CD4-positive, alpha-beta memory T cell (primary cell): Measurements from ENCODE around the gene SHISA9. TPM values are rescaled to one million over a fixed set of nuclear protein-coding genes. Genes with fewer than 3 reads are reported as not detected.

Experiments used
- CTCF ChIA-PET: fragments of 350-600 bp; sonication (Branson Sonifier 250); formaldehyde crosslinking; loops from one replicate; lab custom pipeline; 2021; ENCODE audit warnings: inconsistent platforms; ENCODE audit not compliant: partially characterized antibody; lab: Charles Lee
- POLR2A ChIA-PET: fragments of 350-600 bp; sonication (Branson Sonifier 250); formaldehyde crosslinking; loops from one replicate; lab custom pipeline; 2021; ENCODE audit not compliant: partially characterized antibody; lab: Charles Lee
- DNase-seq, 5 donors: peaks; one replicate each; pipeline versions ENCODE4 v3.0.0 to v3.0.0-alpha.2; 2020 to 2022; ENCODE audit warnings: mixed read lengths in 1 of 5
- H3K27ac ChIP-seq: one replicate; pipeline ENCODE4 v1.7.0; 2013; ENCODE audit warnings: low read depth, low read length
- H3K27me3 ChIP-seq: 2 replicates; pipeline ENCODE4 v1.7.0; 2013; ENCODE audit warnings: mild to moderate bottlenecking, low read length, moderate library complexity; ENCODE audit not compliant: insufficient read depth
- H3K36me3 ChIP-seq: 2 replicates; pipeline ENCODE4 v1.7.0; 2013; ENCODE audit warnings: mild to moderate bottlenecking, low read length, moderate library complexity; ENCODE audit not compliant: insufficient read depth
- H3K4me1 ChIP-seq: 2 replicates; pipeline ENCODE4 v1.7.0; 2013; ENCODE audit warnings: mild to moderate bottlenecking, low read length, moderate library complexity; ENCODE audit not compliant: insufficient read depth
- H3K4me3 ChIP-seq, 2 donors: one replicate each; pipeline ENCODE4 v1.7.0; 2013; ENCODE audit warnings: low read length in 2 of 2, mild to moderate bottlenecking in 1 of 2
- H3K9me3 ChIP-seq, 2 donors: one replicate each; pipeline ENCODE4 v1.7.0; 2013; ENCODE audit warnings: low read length in 2 of 2, control low read depth in 1 of 2; ENCODE audit not compliant: control insufficient read depth in 1 of 2
- H3K27ac Mint-ChIP-seq, 7 donors: one replicate each; pipeline ENCODE4 v1.8.0; 2020 to 2021; ENCODE audit warnings: mixed read lengths in 7 of 7, mild to moderate bottlenecking in 6 of 7, inconsistent platforms in 3 of 7, moderate library complexity in 3 of 7
- H3K27me3 Mint-ChIP-seq, 2 donors: one replicate each; pipeline ENCODE4 v1.8.0; 2020 to 2021; ENCODE audit warnings: mixed read lengths in 2 of 2
- H3K36me3 Mint-ChIP-seq, 2 donors: one replicate each; pipeline ENCODE4 v1.8.0; 2020 to 2021; ENCODE audit warnings: mixed read lengths in 2 of 2, inconsistent platforms in 1 of 2, mild to moderate bottlenecking in 1 of 2
- H3K4me1 Mint-ChIP-seq, 4 donors: one replicate each; pipeline ENCODE4 v1.8.0; 2020 to 2021; ENCODE audit warnings: mixed read lengths in 4 of 4, mild to moderate bottlenecking in 1 of 4
- H3K4me3 Mint-ChIP-seq, 8 donors: one replicate each; pipeline ENCODE4 v1.8.0; 2020 to 2021; ENCODE audit warnings: mixed read lengths in 8 of 8, mild to moderate bottlenecking in 7 of 8, moderate library complexity in 6 of 8, inconsistent platforms in 3 of 8
- H3K9me3 Mint-ChIP-seq, 8 donors: one replicate each; pipeline ENCODE4 v1.8.0; 2020 to 2021; ENCODE audit warnings: mixed read lengths in 8 of 8, mild to moderate bottlenecking in 5 of 8, inconsistent platforms in 3 of 8, moderate library complexity in 1 of 8
- intact Hi-C: fragments of 100-400 bp; cut with micrococcal nuclease; formaldehyde crosslinking; loops from one replicate; pipeline ENCODE4 v1.15.1; 2023
- polyA plus RNA-seq, 2 donors: library from polyadenylated mRNA; unstranded; fragments of 300-500 nt; fragmentation: Illumina TruSeq; gene quantifications; one replicate each; pipeline ENCODE4 v1.2.3, GENCODE V29; 2021
- total RNA-seq, 2 experiments: library from RNA; stranded (reverse); gene quantifications; one replicate each; pipeline ENCODE4 v1.2.3, GENCODE V29; 2021

The SHISA9 gene
- total and polyA plus RNA-seq, 4 experiments from 2014 or later, result not detected

GRCh38 chr16:13238182-13238581 lies 336.8 kb downstream of the SHISA9 start:
- intact Hi-C loops, result no loop called here
- Mint-ChIP-seq H3K27ac (no peak overlapping the region), H3K4me3 (no peak overlapping the region)

GRCh38 chr16:13242201-13242600 lies 340.8 kb downstream of the SHISA9 start:
- no peaks in the 10 kb centered on the region for H3K27me3 Mint-ChIP-seq
- no peak for DNase-seq
- H3K27ac ChIP-seq, result no peak overlapping the region
- H3K9me3 Mint-ChIP-seq, result peaks cover 0 to 4% (median under 1%) of the 10 kb centered on the region in 8 donors
- H3K9me3 ChIP-seq, result no peaks in the 10 kb centered on the region
- H3K36me3 ChIP-seq, result no peaks in the 10 kb centered on the region
- no peaks in the 10 kb centered on the region for H3K4me1 Mint-ChIP-seq
- CTCF ChIA-PET, result no interaction called here
- H3K27me3 ChIP-seq, result no peaks in the 10 kb centered on the region
- intact Hi-C loops, result no loop called here
- POLR2A ChIA-PET, result no interaction called here
- H3K4me3 Mint-ChIP-seq, result no peak overlapping the region
- H3K4me3 ChIP-seq, result no peak overlapping the region
- no peaks in the 10 kb centered on the region for H3K4me1 ChIP-seq
- H3K36me3 Mint-ChIP-seq, result no peaks in the 10 kb centered on the region
- H3K27ac Mint-ChIP-seq, result no peak overlapping the region

More at GRCh38 chr16:13238182-13238581, 336.8 kb downstream of the SHISA9 start:
- Histone ChIP-seq H3K27me3 (no peaks in the 10 kb centered on the region), H3K4me1 (no peaks in the 10 kb centered on the region), H3K27ac (no peak overlapping the region), H3K36me3 (no peaks in the 10 kb centered on the region), H3K4me3 (no peak overlapping the region), H3K9me3 (no peaks in the 10 kb centered on the region)
- ChIA-PET POLR2A (no interaction called here), CTCF (no interaction called here)
- Mint-ChIP-seq H3K9me3 (peaks cover 0 to 10% (median 3%) of the 10 kb centered on the region in 8 donors), H3K36me3 (no peaks in the 10 kb centered on the region), H3K4me1 (no peaks in the 10 kb centered on the region), H3K27me3 (no peaks in the 10 kb centered on the region)
- DNase-seq, result no peak

GRCh38 chr16:13244770-13245169 lies 343.4 kb downstream of the SHISA9 start:
- H3K27me3 ChIP-seq, result no peaks in the 10 kb centered on the region
- ChIA-PET POLR2A (no interaction called here), CTCF (no interaction called here)
- no peaks in the 10 kb centered on the region for H3K4me1 Mint-ChIP-seq
- H3K9me3 Mint-ChIP-seq, result peaks cover 0 to 7% (median under 1%) of the 10 kb centered on the region in 8 donors
- H3K4me1 ChIP-seq, result no peaks in the 10 kb centered on the region
- no peaks in the 10 kb centered on the region for H3K36me3 Mint-ChIP-seq
- H3K4me3 Mint-ChIP-seq, result no peak overlapping the region
- H3K27ac Mint-ChIP-seq, result no peak overlapping the region
- intact Hi-C loops, result no loop called here
- H3K27me3 Mint-ChIP-seq, result no peaks in the 10 kb centered on the region
- H3K27ac ChIP-seq, result no peak overlapping the region
- H3K36me3 ChIP-seq, result no peaks in the 10 kb centered on the region
- H3K9me3 ChIP-seq, result peaks cover 0 to 4% of the 10 kb centered on the region in 2 donors
- DNase-seq, result no peak
- no peak overlapping the region for H3K4me3 ChIP-seq

- no peaks in the 10 kb centered on the region for H3K27me3 ChIP-seq
- H3K36me3 ChIP-seq, result no peaks in the 10 kb centered on the region
- no peak overlapping the region for H3K4me3 ChIP-seq
- H3K9me3 ChIP-seq, result peaks cover 0 to 4% of the 10 kb centered on the region in 2 donors
- intact Hi-C loops, result no loop called here
- H3K27ac Mint-ChIP-seq, result no peak overlapping the region
- no peaks in the 10 kb centered on the region for H3K4me1 Mint-ChIP-seq
- no peak for DNase-seq
- ChIA-PET POLR2A (no interaction called here), CTCF (no interaction called here)
- no peak overlapping the region for H3K4me3 Mint-ChIP-seq
- H3K27ac ChIP-seq, result no peak overlapping the region
- no peaks in the 10 kb centered on the region for H3K27me3 Mint-ChIP-seq
- peaks cover 0 to 7% (median 0%) of the 10 kb centered on the region in 8 donors for H3K9me3 Mint-ChIP-seq
- H3K36me3 Mint-ChIP-seq, result no peaks in the 10 kb centered on the region
- no peaks in the 10 kb centered on the region for H3K4me1 ChIP-seq
Observed at GRCh38 chr16:13245713-13246377, 344.4 kb downstream of the SHISA9 start.

- H3K4me3 ChIP-seq, result no peak overlapping the region
- no peaks in the 10 kb centered on the region for H3K36me3 ChIP-seq
- ChIA-PET POLR2A (no interaction called here), CTCF (no interaction called here)
- peaks cover 2 to 25% (median 7%) of the 10 kb centered on the region in 8 donors for H3K9me3 Mint-ChIP-seq
- H3K4me3 Mint-ChIP-seq, result no peak overlapping the region
- DNase-seq, result no peak
- no peaks in the 10 kb centered on the region for H3K27me3 Mint-ChIP-seq
- H3K27me3 ChIP-seq, result no peaks in the 10 kb centered on the region
- H3K9me3 ChIP-seq, result no peaks in the 10 kb centered on the region
- H3K27ac ChIP-seq, result no peak overlapping the region
- intact Hi-C loops, result no loop called here
- no peaks in the 10 kb centered on the region for H3K4me1 Mint-ChIP-seq
- no peak overlapping the region for H3K27ac Mint-ChIP-seq
- H3K4me1 ChIP-seq, result no peaks in the 10 kb centered on the region
- no peaks in the 10 kb centered on the region for H3K36me3 Mint-ChIP-seq
Observed at GRCh38 chr16:13254998-13255614, 353.7 kb downstream of the SHISA9 start.

- Mint-ChIP-seq H3K4me3 (no peak overlapping the region), H3K9me3 (peaks cover 2 to 24% (median 18%) of the 10 kb centered on the region in 8 donors), H3K27me3 (no peaks in the 10 kb centered on the region), H3K36me3 (peaks cover 0 to 1% of the 10 kb centered on the region in 2 donors), H3K4me1 (no peaks in the 10 kb centered on the region), H3K27ac (no peak overlapping the region)
- no peak overlapping the region for H3K4me3 ChIP-seq
- no peaks in the 10 kb centered on the region for H3K27me3 ChIP-seq
- POLR2A ChIA-PET, result no interaction called here
- H3K36me3 ChIP-seq, result no peaks in the 10 kb centered on the region
- H3K9me3 ChIP-seq, result no peaks in the 10 kb centered on the region
- intact Hi-C loops, result no loop called here
- CTCF ChIA-PET, result no interaction called here
- no peak overlapping the region for H3K27ac ChIP-seq
- H3K4me1 ChIP-seq, result no peaks in the 10 kb centered on the region
- DNase-seq, result no peak
Observed at GRCh38 chr16:13262270-13263090, 361.1 kb downstream of the SHISA9 start.
